Measurements from ENCODE around the gene GSTP1. TPM values are rescaled to one million over a fixed set of nuclear protein-coding genes. Genes with fewer than 3 reads are reported as not detected.
"Not testable (repeated sequence)": the region's sequence is repeated elsewhere in the genome, so short reads cannot be mapped to it uniquely, and the experiment has no call there.

Gene GSTP1
- total RNA-seq, 4 donors from 2014 or later, result 2,883 to 4,990 (median 3,239) TPM

- Histone ChIP-seq H3K27me3 (peaks cover 0 to 7% (median 0%) of the 10 kb centered on the region in 4 donors), H3K36me3 (no peaks in the 10 kb centered on the region), H3K4me1 (peaks cover 0 to 22% (median 13%) of the 10 kb centered on the region in 3 donors), H3K27ac (no peak overlapping the region), H3K9me3 (no peaks in the 10 kb centered on the region), H3K4me3 (no peak overlapping the region)
- 78 to 83% methylated on average over 1 of the region's 1 CpG for WGBS, 2 donors
- no peak for TF ChIP-seq POLR2A (IDR thresholded peaks at IDR 0.05)
- TF ChIP-seq, protein P1, sequence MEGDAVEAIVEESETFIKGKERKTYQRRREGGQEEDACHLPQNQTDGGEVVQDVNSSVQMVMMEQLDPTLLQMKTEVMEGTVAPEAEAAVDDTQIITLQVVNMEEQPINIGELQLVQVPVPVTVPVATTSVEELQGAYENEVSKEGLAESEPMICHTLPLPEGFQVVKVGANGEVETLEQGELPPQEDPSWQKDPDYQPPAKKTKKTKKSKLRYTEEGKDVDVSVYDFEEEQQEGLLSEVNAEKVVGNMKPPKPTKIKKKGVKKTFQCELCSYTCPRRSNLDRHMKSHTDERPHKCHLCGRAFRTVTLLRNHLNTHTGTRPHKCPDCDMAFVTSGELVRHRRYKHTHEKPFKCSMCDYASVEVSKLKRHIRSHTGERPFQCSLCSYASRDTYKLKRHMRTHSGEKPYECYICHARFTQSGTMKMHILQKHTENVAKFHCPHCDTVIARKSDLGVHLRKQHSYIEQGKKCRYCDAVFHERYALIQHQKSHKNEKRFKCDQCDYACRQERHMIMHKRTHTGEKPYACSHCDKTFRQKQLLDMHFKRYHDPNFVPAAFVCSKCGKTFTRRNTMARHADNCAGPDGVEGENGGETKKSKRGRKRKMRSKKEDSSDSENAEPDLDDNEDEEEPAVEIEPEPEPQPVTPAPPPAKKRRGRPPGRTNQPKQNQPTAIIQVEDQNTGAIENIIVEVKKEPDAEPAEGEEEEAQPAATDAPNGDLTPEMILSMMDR (IDR thresholded peaks at IDR 0.05), result no peak
- intact Hi-C loops (cut with DNase I), result no loop called here
- DNase-seq, result no peak
Observed at GRCh38 chr11:67596753-67597300, 13.2 kb downstream of the GSTP1 start.

DNA sequence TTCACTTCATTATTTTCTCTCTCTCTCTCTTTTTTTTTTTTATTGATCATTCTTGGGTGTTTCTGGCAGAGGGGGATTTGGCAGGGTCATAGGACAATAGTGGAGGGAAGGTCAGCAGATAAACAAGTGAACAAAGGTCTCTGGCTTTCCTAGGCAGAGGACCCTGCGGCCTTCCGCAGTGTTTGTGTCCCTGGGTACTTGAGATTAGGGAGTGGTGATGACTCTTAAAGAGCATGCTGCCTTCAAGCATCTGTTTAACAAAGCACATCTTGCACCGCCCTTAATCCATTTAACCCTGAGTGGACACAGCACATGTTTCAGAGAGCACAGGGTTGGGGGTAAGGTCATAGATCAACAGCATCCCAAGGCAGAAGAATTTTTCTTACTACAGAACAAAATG lies 13.8 kb downstream of the GSTP1 start:
- H3K9me3 ChIP-seq; H3K27me3 ChIP-seq; H3K27ac ChIP-seq; DNase-seq; intact Hi-C loops (cut with DNase I); H3K4me3 ChIP-seq; H3K36me3 ChIP-seq: not testable (repeated sequence)
- no CpG with 5 or more reads among the region's 3 CpGs for WGBS, 2 donors
- H3K4me1 ChIP-seq, result peaks cover 0 to 21% (median 13%) of the 10 kb centered on the region in 3 donors

- no CpG with 5 or more reads among the region's 26 CpGs for WGBS, 2 donors
- intact Hi-C loops (cut with DNase I); H3K27ac ChIP-seq; DNase-seq; H3K36me3 ChIP-seq; H3K9me3 ChIP-seq; H3K4me3 ChIP-seq; H3K27me3 ChIP-seq: not testable (repeated sequence)
- H3K4me1 ChIP-seq, result peaks cover 0 to 16% (median 8%) of the 10 kb centered on the region in 3 donors
Observed at GRCh38 chr11:67597963-67598362, 14.4 kb downstream of the GSTP1 start.

DNA sequence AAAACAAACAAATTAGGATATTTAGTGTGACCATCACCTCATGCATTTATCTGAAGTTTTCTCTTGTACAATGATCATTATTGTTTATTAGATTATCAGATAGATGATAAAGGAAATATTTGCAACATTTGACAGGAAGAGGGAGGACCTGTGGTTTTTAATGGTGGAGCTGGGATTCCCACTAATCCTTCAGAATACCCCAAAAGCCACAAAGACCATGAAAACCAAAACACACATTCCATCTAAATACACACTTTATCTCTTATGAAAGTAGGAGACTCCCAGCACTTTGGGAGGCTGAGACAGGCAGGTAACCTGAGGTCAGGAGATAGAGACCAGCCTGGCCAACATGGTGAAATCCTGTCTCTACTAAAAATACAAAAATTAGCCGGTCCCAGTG lies 15.5 kb downstream of the GSTP1 start:
- no peaks in the 10 kb centered on the region for H3K36me3 ChIP-seq
- WGBS, 2 donors, result 64% methylated on average over 1 of the region's 1 CpG; no CpG with 5 or more reads in 1 of the 2 donors

DNA sequence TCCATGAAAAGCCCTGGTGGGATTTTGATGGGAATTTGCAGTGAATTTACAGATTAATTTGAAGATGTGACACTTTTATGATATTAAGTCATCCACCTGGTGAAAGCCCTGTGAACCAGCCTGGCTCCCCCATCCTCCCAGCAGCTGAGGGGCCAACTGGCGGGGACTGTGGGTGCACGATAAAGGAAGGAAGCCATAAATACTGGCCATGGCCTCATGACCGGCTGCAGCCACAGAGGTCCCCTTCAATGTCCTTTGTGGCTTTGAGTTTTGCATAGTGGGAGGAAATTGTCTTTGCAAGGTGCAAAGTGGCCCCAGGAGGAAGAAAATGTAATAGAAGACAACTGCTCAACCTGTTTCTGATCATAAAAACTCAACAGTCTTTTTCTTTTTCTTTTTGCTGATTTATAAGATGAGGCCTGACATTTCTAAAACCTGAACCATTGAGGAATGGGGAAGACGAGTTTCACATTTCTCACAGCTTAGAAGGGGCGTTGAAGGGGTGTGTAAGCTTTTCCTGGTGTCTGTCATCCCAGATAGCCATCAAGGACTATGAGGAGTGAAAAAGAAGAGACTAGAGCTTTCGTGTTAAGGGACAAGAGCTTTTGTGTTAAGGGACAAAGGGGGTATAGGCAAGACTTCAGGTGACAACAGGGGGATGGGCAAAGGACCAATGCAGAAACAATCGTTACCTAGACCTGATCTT lies 16.9 kb downstream of the GSTP1 start:
- WGBS, 2 donors, result 49 to 66% methylated on average over 7 of the region's 7 CpGs
- DNase-seq, result no peak
- no peak overlapping the region for H3K4me3 ChIP-seq
- no peaks in the 10 kb centered on the region for H3K36me3 ChIP-seq
- intact Hi-C loops (cut with DNase I), result no loop called here
- no peak for TF ChIP-seq POLR2A (IDR thresholded peaks at IDR 0.05)
- TF ChIP-seq, protein P1 (IDR thresholded peaks at IDR 0.05), result no peak
- H3K27me3 ChIP-seq, result peaks cover 0 to 7% (median 0%) of the 10 kb centered on the region in 4 donors
- peaks cover 0 to 13% (median 0%) of the 10 kb centered on the region in 3 donors for H3K4me1 ChIP-seq
- H3K9me3 ChIP-seq, result no peaks in the 10 kb centered on the region
- no peak overlapping the region for H3K27ac ChIP-seq

More for the DNA sequence above, 15.5 kb downstream of the GSTP1 start:
- Histone ChIP-seq H3K4me1 (peaks cover 0 to 4% (median 0%) of the 10 kb centered on the region in 3 donors), H3K9me3 (no peaks in the 10 kb centered on the region), H3K4me3 (no peak overlapping the region), H3K27me3 (peaks cover 0 to 7% (median 0%) of the 10 kb centered on the region in 4 donors), H3K27ac (no peak overlapping the region)
- intact Hi-C loops (cut with DNase I), result no loop called here
- no peak for TF ChIP-seq POLR2A (IDR thresholded peaks at IDR 0.05)
- TF ChIP-seq, protein P1 (IDR thresholded peaks at IDR 0.05), result no peak
- DNase-seq, result no peak

GRCh38 chr11:67601098-67601497 lies 17.5 kb downstream of the GSTP1 start:
- no peaks in the 10 kb centered on the region for H3K36me3 ChIP-seq
- intact Hi-C loops (cut with DNase I), result no loop called here
- WGBS, 2 donors, result 92 to 93% methylated on average over 7 of the region's 7 CpGs

DNA sequence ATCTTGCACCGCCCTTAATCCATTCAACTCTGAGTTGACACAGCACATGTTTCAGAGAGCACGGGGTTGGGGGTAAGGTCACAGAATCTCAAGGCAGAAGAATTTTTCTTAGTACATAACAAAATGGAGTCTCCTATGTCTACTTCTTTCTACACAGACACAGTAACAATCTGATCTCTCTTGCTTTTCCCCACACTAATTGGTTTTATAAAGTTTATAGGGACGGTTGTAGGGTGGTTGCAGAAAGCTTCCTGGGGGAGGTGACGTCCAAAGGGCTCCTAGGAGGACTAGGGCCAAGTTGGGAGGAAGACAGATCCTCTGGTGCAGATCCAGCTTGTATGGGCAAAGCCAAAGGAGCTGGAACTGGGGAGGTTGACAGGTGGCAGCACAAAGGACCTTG lies 20.5 kb downstream of the GSTP1 start:
- WGBS, 2 donors, result 51 to 77% methylated on average over 2 of the region's 4 CpGs
- peaks cover 13 to 42% (median 17%) of the 10 kb centered on the region in 3 donors for H3K4me1 ChIP-seq
- H3K36me3 ChIP-seq; intact Hi-C loops (cut with DNase I); H3K27ac ChIP-seq; H3K9me3 ChIP-seq; DNase-seq; H3K4me3 ChIP-seq; H3K27me3 ChIP-seq: not testable (repeated sequence)

More at GRCh38 chr11:67601098-67601497, 17.5 kb downstream of the GSTP1 start:
- no peak for DNase-seq
- H3K27me3 ChIP-seq, result peaks cover 0 to 7% (median 0%) of the 10 kb centered on the region in 4 donors
- no peaks in the 10 kb centered on the region for H3K9me3 ChIP-seq
- H3K27ac ChIP-seq, result no peak overlapping the region
- no peak for TF ChIP-seq POLR2A (IDR thresholded peaks at IDR 0.05)
- TF ChIP-seq, protein P1 (IDR thresholded peaks at IDR 0.05), result no peak
- peaks cover 2 to 19% (median 3%) of the 10 kb centered on the region in 3 donors for H3K4me1 ChIP-seq
- H3K4me3 ChIP-seq, result no peak overlapping the region
